Endodermal cell (in vitro differentiated cells): ENCODE data around the gene SLIT3. TPM values are rescaled to one million over a fixed set of nuclear protein-coding genes. Genes with fewer than 3 reads are reported as not detected.

ENCODE experiments used
- DNase-seq: peaks from one replicate; pipeline ENCODE4 v3.0.0-alpha.2; 2017
- H3K27ac ChIP-seq: 2 replicates; pipeline ENCODE4 v1.5.1; 2013; ENCODE audit warnings: mild to moderate bottlenecking, low read depth, low read length, moderate library complexity
- H3K27me3 ChIP-seq: 2 replicates; pipeline ENCODE4 v1.6.1; 2013; ENCODE audit warnings: mild to moderate bottlenecking, low read length, moderate library complexity; ENCODE audit not compliant: insufficient read depth, control insufficient read depth, poor library complexity, severe bottlenecking
- H3K36me3 ChIP-seq: 2 replicates; pipeline ENCODE4 v1.7.0; 2013; ENCODE audit warnings: mild to moderate bottlenecking, low read length, moderate library complexity; ENCODE audit not compliant: control insufficient read depth, insufficient read depth
- H3K4me1 ChIP-seq: one replicate; pipeline ENCODE4 v1.7.0; 2013; ENCODE audit warnings: low read length; ENCODE audit not compliant: control insufficient read depth, insufficient read depth
- H3K4me3 ChIP-seq: 2 replicates; pipeline ENCODE4 v1.5.1; 2013; ENCODE audit warnings: mild to moderate bottlenecking, low read length, moderate library complexity
- H3K9ac ChIP-seq: 2 replicates; pipeline ENCODE4 v1.6.1; 2013; ENCODE audit warnings: mild to moderate bottlenecking, low read length, moderate library complexity; ENCODE audit not compliant: poor library complexity, severe bottlenecking; ENCODE audit errors: extremely low read depth
- H3K9me3 ChIP-seq: 2 replicates; pipeline ENCODE4 v1.6.1; 2013; ENCODE audit warnings: mild to moderate bottlenecking, low read length, moderate library complexity; ENCODE audit not compliant: control insufficient read depth
- H3K27ac Mint-ChIP-seq: 2 replicates; pipeline ENCODE4 v1.8.0; 2020; ENCODE audit warnings: mixed read lengths
- H3K27me3 Mint-ChIP-seq: 2 replicates; pipeline ENCODE4 v1.8.0; 2021; ENCODE audit warnings: mild to moderate bottlenecking, mixed read lengths; ENCODE audit not compliant: insufficient read depth
- H3K36me3 Mint-ChIP-seq: 2 replicates; pipeline ENCODE4 v1.8.0; 2020; ENCODE audit warnings: low read depth, mixed read lengths
- H3K4me1 Mint-ChIP-seq: 2 replicates; pipeline ENCODE4 v1.8.0; 2020; ENCODE audit warnings: mixed read lengths
- H3K4me3 Mint-ChIP-seq: 2 replicates; pipeline ENCODE4 v1.8.0; 2020; ENCODE audit warnings: mild to moderate bottlenecking, moderate library complexity, mixed read lengths
- H3K9me3 Mint-ChIP-seq: 2 replicates; pipeline ENCODE4 v1.8.0; 2020; ENCODE audit warnings: mild to moderate bottlenecking, mixed read lengths
- CTCF ChIP-seq: fragments of 200-600 bp; sonication (generic); conservative IDR thresholded peaks from 2 replicates; pipeline ENCODE4 v1.5.0; 2021; ENCODE audit warnings: antibody characterized with exemption, mild to moderate bottlenecking
- WGBS, 2 experiments: methylation state at CpG; one replicate each; pipeline versions ENCODE4 v1.1.5 to v1.1.7; 2013; ENCODE audit warnings: missing lambda C conversion rate in 2 of 2, mixed read lengths in 1 of 2; ENCODE audit not compliant: insufficient coverage in 1 of 2, insufficient read length in 1 of 2; 5-methylcytosine and 5-hydroxymethylcytosine counted together
- total RNA-seq, 2 donors: library from RNA; stranded (reverse); fragmentation: NEBNext Ultra II Directional in 1 of 2; extraction: Animal tissue kit (Norgen Biotek cat#: 25700) in 1 of 2; gene quantifications; 2 replicates in 1 of 2; 3 replicates in 1 of 2; pipeline ENCODE4 v1.2.1, GENCODE V29; 2021

SLIT3 gene
- total RNA-seq, 2 donors from 2014 or later: 2.5 to 3.4 TPM

- Mint-ChIP-seq H3K4me3 (no peak overlapping the region), H3K27ac (no peak overlapping the region), H3K4me1 (peaks cover 14% of the 10 kb centered on the region), H3K9me3 (no peaks in the 10 kb centered on the region), H3K27me3 (peaks cover 12% of the 10 kb centered on the region), H3K36me3 (no peaks in the 10 kb centered on the region)
- DNase-seq: no peak
- Histone ChIP-seq H3K36me3 (no peaks in the 10 kb centered on the region), H3K27me3 (no peaks in the 10 kb centered on the region), H3K9ac (no peak overlapping the region), H3K27ac (no peak overlapping the region), H3K4me1 (no peaks in the 10 kb centered on the region), H3K9me3 (no peaks in the 10 kb centered on the region), H3K4me3 (no peak overlapping the region)
- 84 to 100% methylated on average over 1 of the region's 1 CpG for WGBS, 2 experiments
- no peak for TF ChIP-seq CTCF
Measured at GRCh38 chr5:169013846-169014245, 287.1 kb downstream of the SLIT3 start.

- WGBS, 2 experiments: 79 to 84% methylated on average over 10 to 12 of the region's 12 CpGs
- Mint-ChIP-seq H3K27me3 (peaks cover 12% of the 10 kb centered on the region), H3K9me3 (no peaks in the 10 kb centered on the region), H3K27ac (no peak overlapping the region), H3K4me3 (no peak overlapping the region), H3K36me3 (no peaks in the 10 kb centered on the region), H3K4me1 (peaks cover 14% of the 10 kb centered on the region)
- Histone ChIP-seq H3K4me1 (no peaks in the 10 kb centered on the region), H3K4me3 (no peak overlapping the region), H3K9me3 (no peaks in the 10 kb centered on the region), H3K27ac (no peak overlapping the region), H3K36me3 (no peaks in the 10 kb centered on the region), H3K9ac (no peak overlapping the region), H3K27me3 (no peaks in the 10 kb centered on the region)
- DNase-seq: no peak
- TF ChIP-seq CTCF: no peak
Measured at GRCh38 chr5:169013208-169013728, 287.7 kb downstream of the SLIT3 start.

GRCh38 chr5:169012450-169012849 is 288.5 kb downstream of the SLIT3 start:
- Mint-ChIP-seq H3K4me3 (no peak overlapping the region), H3K27ac (no peak overlapping the region), H3K9me3 (no peaks in the 10 kb centered on the region), H3K4me1 (peaks cover 14% of the 10 kb centered on the region), H3K27me3 (peaks cover 12% of the 10 kb centered on the region), H3K36me3 (no peaks in the 10 kb centered on the region)
- WGBS, 2 experiments: 68 to 100% methylated on average over 3 to 4 of the region's 4 CpGs
- H3K9me3 ChIP-seq: no peaks in the 10 kb centered on the region
- H3K9ac ChIP-seq: no peak overlapping the region
- no peak for TF ChIP-seq CTCF
- H3K4me1 ChIP-seq: no peaks in the 10 kb centered on the region
- H3K36me3 ChIP-seq: no peaks in the 10 kb centered on the region
- H3K27ac ChIP-seq: no peak overlapping the region
- DNase-seq: no peak
- H3K27me3 ChIP-seq: no peaks in the 10 kb centered on the region
- H3K4me3 ChIP-seq: no peak overlapping the region
